Osteocyte (in vitro differentiated cells): ENCODE measurements around the gene RAMACL. TPM values are rescaled to one million over a fixed set of nuclear protein-coding genes. Genes with fewer than 3 reads are reported as not detected.

ENCODE experiments used
- DNase-seq: peaks from one replicate; pipeline ENCODE4 v3.0.0; 2021; ENCODE audit warnings: mixed read lengths; ENCODE audit not compliant: unreplicated experiment; ENCODE audit errors: extremely low spot score
- H3K27ac Mint-ChIP-seq: one replicate; pipeline ENCODE4 v1.8.0; 2021; ENCODE audit warnings: mild to moderate bottlenecking, mixed read lengths; ENCODE audit not compliant: unreplicated experiment
- H3K27me3 Mint-ChIP-seq: one replicate; pipeline ENCODE4 v1.8.0; 2021; ENCODE audit warnings: mixed read lengths; ENCODE audit not compliant: unreplicated experiment
- H3K36me3 Mint-ChIP-seq: one replicate; pipeline ENCODE4 v1.8.0; 2021; ENCODE audit warnings: mixed read lengths; ENCODE audit not compliant: unreplicated experiment
- H3K4me1 Mint-ChIP-seq: one replicate; pipeline ENCODE4 v1.8.0; 2021; ENCODE audit warnings: mixed read lengths; ENCODE audit not compliant: unreplicated experiment
- H3K4me3 Mint-ChIP-seq: one replicate; pipeline ENCODE4 v1.8.0; 2021; ENCODE audit warnings: mild to moderate bottlenecking, moderate library complexity, mixed read lengths; ENCODE audit not compliant: unreplicated experiment
- H3K9me3 Mint-ChIP-seq: one replicate; pipeline ENCODE4 v1.8.0; 2021; ENCODE audit warnings: mixed read lengths; ENCODE audit not compliant: unreplicated experiment
- total RNA-seq: library from RNA; stranded (reverse); gene quantifications from 2 replicates; pipeline ENCODE4 v1.2.1, GENCODE V29; 2021
- TF ChIP-seq, protein P1 (sequence below): fragments of 200-600 bp; sonication (generic); IDR thresholded peaks from 2 replicates; pipeline ENCODE4 v1.5.0; 2021; ENCODE audit warnings: antibody characterized with exemption, mild to moderate bottlenecking, moderate library complexity

Gene RAMACL
- total RNA-seq, 1 donor from 2014 or later, result 3.6 TPM

DNA sequence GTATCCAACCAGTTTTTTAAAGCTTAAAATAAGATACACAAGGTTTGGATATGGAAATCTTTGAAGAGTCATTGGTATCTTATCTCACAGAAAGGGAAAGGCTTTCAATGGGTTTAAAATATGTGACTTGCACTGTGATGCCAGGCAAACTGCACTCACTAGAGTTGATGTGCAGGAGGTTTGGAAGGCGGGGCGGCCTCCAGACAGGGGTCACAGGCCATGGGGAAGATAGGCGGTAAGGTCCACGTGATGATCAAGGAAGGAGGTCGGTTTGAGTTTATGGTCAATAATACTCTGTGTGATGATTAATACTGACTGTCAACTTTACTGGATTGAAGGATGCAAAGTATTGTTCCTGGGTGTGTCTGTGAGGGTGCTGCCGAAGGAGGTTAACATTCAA is 9.5 kb upstream of the RAMACL start:
- H3K27ac Mint-ChIP-seq, result peak overlapping the region; percentile 90
- H3K36me3 Mint-ChIP-seq, result peaks cover 5% of the 10 kb centered on the region
- no peak overlapping the region for H3K4me3 Mint-ChIP-seq
- H3K9me3 Mint-ChIP-seq, result no peaks in the 10 kb centered on the region
- no peaks in the 10 kb centered on the region for H3K27me3 Mint-ChIP-seq
- peaks cover 72% of the 10 kb centered on the region for H3K4me1 Mint-ChIP-seq
- TF ChIP-seq, protein P1, sequence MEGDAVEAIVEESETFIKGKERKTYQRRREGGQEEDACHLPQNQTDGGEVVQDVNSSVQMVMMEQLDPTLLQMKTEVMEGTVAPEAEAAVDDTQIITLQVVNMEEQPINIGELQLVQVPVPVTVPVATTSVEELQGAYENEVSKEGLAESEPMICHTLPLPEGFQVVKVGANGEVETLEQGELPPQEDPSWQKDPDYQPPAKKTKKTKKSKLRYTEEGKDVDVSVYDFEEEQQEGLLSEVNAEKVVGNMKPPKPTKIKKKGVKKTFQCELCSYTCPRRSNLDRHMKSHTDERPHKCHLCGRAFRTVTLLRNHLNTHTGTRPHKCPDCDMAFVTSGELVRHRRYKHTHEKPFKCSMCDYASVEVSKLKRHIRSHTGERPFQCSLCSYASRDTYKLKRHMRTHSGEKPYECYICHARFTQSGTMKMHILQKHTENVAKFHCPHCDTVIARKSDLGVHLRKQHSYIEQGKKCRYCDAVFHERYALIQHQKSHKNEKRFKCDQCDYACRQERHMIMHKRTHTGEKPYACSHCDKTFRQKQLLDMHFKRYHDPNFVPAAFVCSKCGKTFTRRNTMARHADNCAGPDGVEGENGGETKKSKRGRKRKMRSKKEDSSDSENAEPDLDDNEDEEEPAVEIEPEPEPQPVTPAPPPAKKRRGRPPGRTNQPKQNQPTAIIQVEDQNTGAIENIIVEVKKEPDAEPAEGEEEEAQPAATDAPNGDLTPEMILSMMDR, result no peak
- peak; percentile 19 for DNase-seq

- H3K27ac Mint-ChIP-seq, result peak overlapping the region; percentile 90
- peaks cover 75% of the 10 kb centered on the region for H3K4me1 Mint-ChIP-seq
- DNase-seq, result peak; percentile 70
- peaks cover 5% of the 10 kb centered on the region for H3K36me3 Mint-ChIP-seq
- H3K4me3 Mint-ChIP-seq, result peak overlapping the region; percentile 31
- TF ChIP-seq, protein P1, result no peak
- no peaks in the 10 kb centered on the region for H3K27me3 Mint-ChIP-seq
- no peaks in the 10 kb centered on the region for H3K9me3 Mint-ChIP-seq
Observed at GRCh38 chr6:166595061-166595780, 8.7 kb upstream of the RAMACL start.

DNA sequence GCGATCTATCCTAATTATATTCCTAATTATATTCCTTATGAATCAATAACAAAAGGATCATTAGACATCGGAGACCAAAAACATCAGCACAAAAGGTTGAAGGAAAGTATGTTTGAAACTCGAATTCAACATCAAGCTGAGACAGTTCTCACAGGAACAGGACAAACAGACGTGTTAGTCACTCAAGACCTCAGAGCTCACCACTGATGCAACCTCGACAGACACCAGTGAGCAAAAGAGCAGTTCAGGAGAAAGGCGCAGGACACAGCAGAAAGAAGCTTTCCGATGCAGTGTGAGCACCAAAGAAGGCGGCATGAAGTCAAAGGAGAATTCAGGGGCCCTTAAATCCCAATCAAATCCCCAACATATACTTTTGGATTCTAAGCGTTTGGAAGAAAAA is 6.3 kb upstream of the RAMACL start:
- Mint-ChIP-seq H3K27ac (peak overlapping the region; percentile 50), H3K4me3 (no peak overlapping the region), H3K36me3 (peaks cover 5% of the 10 kb centered on the region), H3K4me1 (peaks cover 82% of the 10 kb centered on the region), H3K27me3 (no peaks in the 10 kb centered on the region), H3K9me3 (no peaks in the 10 kb centered on the region)
- TF ChIP-seq, protein P1, result no peak
- DNase-seq, result peak; percentile 30

- Mint-ChIP-seq H3K9me3 (no peaks in the 10 kb centered on the region), H3K27ac (peak overlapping the region; percentile 50), H3K4me1 (peaks cover 81% of the 10 kb centered on the region), H3K27me3 (no peaks in the 10 kb centered on the region), H3K36me3 (peaks cover 5% of the 10 kb centered on the region), H3K4me3 (no peak overlapping the region)
- DNase-seq, result peak; percentile 42
- TF ChIP-seq, protein P1, result no peak
Observed at GRCh38 chr6:166591961-166592520, 5.6 kb upstream of the RAMACL start.

DNA sequence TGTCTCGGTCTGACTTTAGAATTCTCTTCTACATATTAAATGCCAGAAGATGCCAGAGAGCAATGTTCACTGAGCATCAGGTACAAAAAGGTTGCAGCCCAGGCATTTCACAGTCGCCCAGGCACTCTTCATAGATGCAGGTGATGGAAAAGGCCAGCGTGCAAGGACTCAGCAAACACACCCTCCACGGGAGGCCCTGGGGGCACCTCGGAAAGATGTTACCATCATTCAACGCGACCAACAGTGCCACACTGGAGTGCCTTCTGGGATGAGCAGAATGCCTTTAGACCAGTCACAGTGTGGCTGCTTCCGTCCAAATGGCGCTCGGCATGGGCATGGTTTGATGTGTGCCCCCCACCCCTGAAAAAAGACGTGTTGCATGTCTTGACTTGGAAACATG is 4.5 kb upstream of the RAMACL start:
- H3K4me1 Mint-ChIP-seq, result peaks cover 74% of the 10 kb centered on the region
- H3K36me3 Mint-ChIP-seq, result peaks cover 6% of the 10 kb centered on the region
- H3K27ac Mint-ChIP-seq, result no peak overlapping the region
- no peak overlapping the region for H3K4me3 Mint-ChIP-seq
- no peaks in the 10 kb centered on the region for H3K27me3 Mint-ChIP-seq
- TF ChIP-seq, protein P1, result no peak
- no peaks in the 10 kb centered on the region for H3K9me3 Mint-ChIP-seq
- peak; percentile 71 for DNase-seq
